ENCODE data around the gene PTGES3L. TPM values are rescaled to one million over a fixed set of nuclear protein-coding genes. Genes with fewer than 3 reads are reported as not detected.
"Not testable (repeated sequence)": the region's sequence is repeated elsewhere in the genome, so short reads cannot be mapped to it uniquely, and the experiment has no call there.

The PTGES3L gene
- total RNA-seq, 2 donors from 2014 or later, result 1.1 to 3.6 TPM

- H3K27ac Mint-ChIP-seq, result peak overlapping the region in 1 of 2 donors; percentile 48
- ATAC-seq (peak in 1 of 2 donors; percentile 37), DNase-seq (ENCODE audit: low spot score in 2 of 2) (no peak)
- H3K9me3 Mint-ChIP-seq, result no peaks in the 10 kb centered on the region
- peaks cover 0 to 4% of the 10 kb centered on the region in 2 donors for H3K36me3 Mint-ChIP-seq
These were observed 38.4 kb upstream of the PTGES3L start for GRCh38 chr17:43018008-43018853.

DNA sequence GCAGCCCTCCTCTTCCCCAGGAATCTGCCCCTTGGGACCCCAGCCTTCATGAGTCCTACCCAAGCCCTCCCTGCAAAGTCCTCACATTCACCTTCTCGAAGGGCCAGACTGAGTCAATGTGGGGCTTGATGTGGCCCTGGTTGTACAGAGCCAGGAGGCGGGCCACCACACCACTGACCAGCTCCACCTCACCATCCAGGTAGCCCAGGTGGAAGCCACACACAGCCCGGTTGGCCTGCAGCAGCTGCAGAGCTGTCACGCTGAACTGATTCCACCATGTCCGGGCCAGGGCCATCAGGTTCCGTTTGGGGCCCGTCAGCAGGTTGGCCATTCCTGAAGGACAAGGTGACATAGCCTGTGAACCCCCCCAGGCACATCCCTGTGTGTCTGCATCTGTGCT is 36.3 kb upstream of the PTGES3L start:
- H3K9me3 Mint-ChIP-seq, result no peaks in the 10 kb centered on the region
- ATAC-seq (no peak), DNase-seq (ENCODE audit: low spot score in 2 of 2) (no peak)

DNA sequence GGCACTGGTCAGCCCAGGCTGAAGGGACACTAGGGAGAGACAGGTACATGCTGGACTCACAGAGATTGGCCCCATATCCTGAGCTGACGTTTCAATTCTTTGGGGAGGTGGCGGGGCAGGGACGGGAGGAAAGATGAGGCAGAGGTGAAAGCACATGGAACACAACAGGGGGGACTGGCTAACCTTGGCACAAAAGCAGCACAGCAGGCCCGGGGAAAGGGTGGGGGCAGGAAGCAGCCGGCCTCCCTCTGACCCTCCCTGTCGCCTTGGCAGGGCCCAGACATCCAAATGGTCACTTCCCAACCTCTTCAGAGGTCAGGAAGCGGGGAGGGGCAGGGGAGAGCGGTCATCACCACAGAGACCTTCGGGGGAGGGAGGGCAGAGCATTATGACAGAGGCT is 35.7 kb upstream of the PTGES3L start:
- DNase-seq (ENCODE audit: low spot score in 2 of 2) (no peak), ATAC-seq (no peak)
- Mint-ChIP-seq H3K36me3 (peaks cover 0 to 8% of the 10 kb centered on the region in 2 donors), H3K27ac (peak overlapping the region; percentile 59 to 69), H3K9me3 (no peaks in the 10 kb centered on the region)

More for the DNA sequence above, 36.3 kb upstream of the PTGES3L start:
- Mint-ChIP-seq H3K36me3 (peaks cover 0 to 6% of the 10 kb centered on the region in 2 donors), H3K27ac (peak overlapping the region in 1 of 2 donors; percentile 69)

DNA sequence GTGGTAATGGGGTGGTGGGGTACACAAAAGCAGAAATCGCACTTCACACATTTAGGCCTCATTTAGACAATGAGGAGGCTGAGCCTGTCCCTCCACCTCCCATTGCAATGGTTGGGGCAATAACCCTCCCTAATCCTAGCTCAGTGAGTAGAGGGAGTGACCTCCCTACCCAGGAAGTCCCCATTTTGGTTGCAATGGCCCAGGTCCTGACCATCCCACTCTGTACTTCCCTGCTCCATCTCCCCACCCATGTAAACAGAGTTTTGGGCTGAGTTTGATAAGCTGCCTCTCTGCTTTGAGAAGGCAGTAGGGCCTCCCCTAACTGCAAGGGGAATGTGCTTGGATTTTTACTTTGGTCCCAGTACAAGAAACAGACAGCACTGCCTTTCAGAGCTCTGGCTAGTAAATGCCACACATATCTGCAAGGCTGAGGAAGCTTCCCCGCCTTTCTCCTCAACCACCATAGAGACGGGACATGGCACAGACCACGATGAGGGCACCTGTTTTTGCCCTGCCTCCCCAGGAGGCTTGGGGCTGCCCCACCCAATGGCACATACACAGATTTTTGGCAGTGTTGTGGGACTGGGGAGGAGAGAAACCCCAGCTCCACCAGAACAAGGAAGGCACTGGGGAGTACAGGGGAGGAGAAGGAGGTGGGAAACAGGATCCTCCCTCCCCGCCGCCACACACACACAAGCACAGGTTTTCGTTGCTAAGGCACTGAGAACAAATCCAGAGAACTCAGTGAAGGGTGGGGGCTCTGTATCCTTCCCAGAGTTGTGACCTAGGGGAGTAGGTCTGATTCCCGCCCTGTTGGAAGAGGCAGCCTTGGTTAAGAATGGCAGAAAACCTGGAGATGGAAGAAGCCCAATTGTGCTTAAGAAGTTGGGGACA is 35.0 kb upstream of the PTGES3L start:
- no peaks in the 10 kb centered on the region for H3K9me3 Mint-ChIP-seq
- peaks cover 0 to 12% of the 10 kb centered on the region in 2 donors for H3K36me3 Mint-ChIP-seq
- DNase-seq (ENCODE audit: low spot score in 2 of 2), result no peak
- peak overlapping the region; percentile 59 to 69 for H3K27ac Mint-ChIP-seq
- ATAC-seq, result no peak

- H3K36me3 Mint-ChIP-seq, result peaks cover 0 to 12% of the 10 kb centered on the region in 2 donors
- H3K27ac Mint-ChIP-seq, result peak overlapping the region in 1 of 2 donors; percentile 29
- DNase-seq (ENCODE audit: low spot score in 2 of 2) (no peak), ATAC-seq (no peak)
- H3K9me3 Mint-ChIP-seq, result no peaks in the 10 kb centered on the region
These were observed 34.3 kb upstream of the PTGES3L start for GRCh38 chr17:43014020-43014648.

- Mint-ChIP-seq H3K9me3 (no peaks in the 10 kb centered on the region), H3K36me3 (peaks cover 0 to 12% of the 10 kb centered on the region in 2 donors), H3K27ac (peak overlapping the region; percentile 51 to 75)
- no peak for DNase-seq (ENCODE audit: low spot score in 2 of 2)
- ATAC-seq, result no peak
These were observed 33.4 kb upstream of the PTGES3L start for GRCh38 chr17:43013296-43013695.

- Mint-ChIP-seq H3K9me3 (no peaks in the 10 kb centered on the region), H3K27ac (peak overlapping the region in 1 of 2 donors; percentile 60), H3K36me3 (peaks cover 0 to 15% of the 10 kb centered on the region in 2 donors)
- DNase-seq (ENCODE audit: low spot score in 2 of 2) (no peak), ATAC-seq (no peak)
These were observed 32.0 kb upstream of the PTGES3L start for GRCh38 chr17:43011728-43012472.

- H3K36me3 Mint-ChIP-seq, result peaks cover 0 to 22% of the 10 kb centered on the region in 2 donors
- ATAC-seq (no peak), DNase-seq (ENCODE audit: low spot score in 2 of 2) (no peak)
- no peaks in the 10 kb centered on the region for H3K9me3 Mint-ChIP-seq
- peak overlapping the region in 1 of 2 donors; percentile 7 for H3K27ac Mint-ChIP-seq
These were observed 30.9 kb upstream of the PTGES3L start for GRCh38 chr17:43010667-43011308.

- ATAC-seq (peak; percentile 92 to 95), DNase-seq (ENCODE audit: low spot score in 2 of 2) (peak; percentile 84 to 86)
- no peaks in the 10 kb centered on the region for H3K9me3 Mint-ChIP-seq
- peaks cover 3 to 15% of the 10 kb centered on the region in 2 donors for H3K36me3 Mint-ChIP-seq
- peak within 1 kb of the TSS; percentile 98 to 100 for H3K27ac Mint-ChIP-seq
These were observed 27.0 kb upstream of the PTGES3L start, which contains the start of gene IFI35 for GRCh38 chr17:43006639-43007551. Gene IFI35, plus strand, starts transcription at chr17:43006784. Its CDS starts 164 bp downstream, at chr17:43006948.

DNA sequence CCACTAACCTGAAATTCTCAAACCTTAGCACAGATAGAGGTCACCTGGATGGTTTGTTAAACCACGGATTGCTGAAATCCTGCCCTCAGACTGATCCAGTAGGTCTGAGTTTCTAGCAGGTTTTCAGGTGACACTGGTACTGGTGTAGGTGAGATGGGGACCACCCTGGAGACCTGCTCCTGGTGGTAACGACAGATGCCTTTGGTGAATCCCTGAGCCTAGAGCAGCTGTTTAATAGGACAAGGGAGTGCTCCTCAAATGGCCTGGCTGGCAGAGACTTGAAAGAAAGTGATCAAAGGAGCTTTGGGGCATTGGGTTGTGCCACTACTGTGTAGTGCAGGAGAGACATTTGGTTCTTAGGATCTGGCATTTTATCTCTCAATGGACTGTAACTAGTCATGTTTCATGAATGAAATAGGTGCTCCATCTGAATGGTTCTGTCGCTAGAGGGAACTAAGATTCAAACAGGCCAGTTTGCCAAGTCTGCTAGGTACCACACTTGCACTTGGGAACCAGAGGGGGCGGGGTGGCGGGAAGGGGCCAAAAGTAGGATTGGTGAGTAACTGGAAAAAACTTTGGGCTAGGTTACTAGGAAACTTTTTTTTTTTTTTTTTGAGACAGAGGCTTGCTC is 23.8 kb upstream of the PTGES3L start:
- Mint-ChIP-seq H3K9me3 (no peaks in the 10 kb centered on the region), H3K36me3 (peaks cover 24 to 38% of the 10 kb centered on the region in 2 donors), H3K27ac (peak overlapping the region; percentile 64 to 79)
- ATAC-seq (no peak), DNase-seq (ENCODE audit: low spot score in 2 of 2) (no peak)

DNA sequence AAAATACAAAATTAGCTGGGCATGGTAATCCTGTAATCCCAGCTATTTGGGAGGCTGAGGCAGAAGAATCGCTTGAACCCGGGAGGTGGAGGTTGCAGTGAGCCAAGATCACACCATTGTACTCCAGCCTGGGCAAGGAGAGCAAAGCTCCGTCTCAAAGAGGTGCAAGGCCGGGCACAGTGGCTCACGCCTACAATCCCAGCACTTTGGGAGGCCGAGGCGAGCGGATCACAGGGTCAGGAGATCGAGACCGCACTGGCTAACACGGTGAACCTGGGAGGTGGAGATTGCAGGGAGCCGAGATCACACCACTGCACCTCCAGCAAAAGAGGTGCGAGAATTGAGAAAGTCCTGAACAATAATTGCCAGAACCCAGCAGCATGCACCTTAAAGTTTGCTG is 21.0 kb upstream of the PTGES3L start:
- DNase-seq (ENCODE audit: low spot score in 2 of 2); ATAC-seq; H3K9me3 Mint-ChIP-seq: not testable (repeated sequence)
- peak overlapping the region; percentile 86 to 100 for H3K27ac Mint-ChIP-seq
- H3K36me3 Mint-ChIP-seq, result peaks cover 30 to 32% of the 10 kb centered on the region in 2 donors

DNA sequence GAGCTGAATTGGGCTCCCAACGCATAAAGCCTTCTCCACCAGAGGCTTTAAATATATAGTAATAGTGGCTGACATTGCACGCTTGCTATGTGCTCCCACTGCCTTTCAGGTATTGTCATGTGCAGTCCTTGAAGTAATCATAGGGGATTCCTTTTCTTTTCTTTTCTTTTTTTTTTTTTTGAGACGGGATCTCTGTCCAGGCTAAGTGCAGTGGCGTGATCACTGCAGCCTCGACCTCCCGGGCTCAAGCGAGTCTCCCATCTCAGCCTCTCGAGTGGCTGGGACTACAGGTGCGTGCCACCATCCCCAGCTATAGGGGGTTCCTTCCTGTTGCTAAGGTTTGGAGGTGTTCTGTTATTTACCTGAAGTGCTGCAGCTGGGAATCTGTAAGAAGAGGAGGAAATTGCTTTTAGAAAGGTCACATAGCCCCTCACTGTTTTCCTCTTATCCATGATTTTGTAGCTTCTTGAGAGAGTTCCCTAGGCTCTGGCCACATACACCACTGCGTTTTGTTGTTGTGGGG is 19.2 kb upstream of the PTGES3L start:
- H3K36me3 Mint-ChIP-seq, result peaks cover 30 to 32% of the 10 kb centered on the region in 2 donors
- ATAC-seq (no peak), DNase-seq (ENCODE audit: low spot score in 2 of 2) (no peak)
- no peaks in the 10 kb centered on the region for H3K9me3 Mint-ChIP-seq
- H3K27ac Mint-ChIP-seq, result peak overlapping the region; percentile 100

DNA sequence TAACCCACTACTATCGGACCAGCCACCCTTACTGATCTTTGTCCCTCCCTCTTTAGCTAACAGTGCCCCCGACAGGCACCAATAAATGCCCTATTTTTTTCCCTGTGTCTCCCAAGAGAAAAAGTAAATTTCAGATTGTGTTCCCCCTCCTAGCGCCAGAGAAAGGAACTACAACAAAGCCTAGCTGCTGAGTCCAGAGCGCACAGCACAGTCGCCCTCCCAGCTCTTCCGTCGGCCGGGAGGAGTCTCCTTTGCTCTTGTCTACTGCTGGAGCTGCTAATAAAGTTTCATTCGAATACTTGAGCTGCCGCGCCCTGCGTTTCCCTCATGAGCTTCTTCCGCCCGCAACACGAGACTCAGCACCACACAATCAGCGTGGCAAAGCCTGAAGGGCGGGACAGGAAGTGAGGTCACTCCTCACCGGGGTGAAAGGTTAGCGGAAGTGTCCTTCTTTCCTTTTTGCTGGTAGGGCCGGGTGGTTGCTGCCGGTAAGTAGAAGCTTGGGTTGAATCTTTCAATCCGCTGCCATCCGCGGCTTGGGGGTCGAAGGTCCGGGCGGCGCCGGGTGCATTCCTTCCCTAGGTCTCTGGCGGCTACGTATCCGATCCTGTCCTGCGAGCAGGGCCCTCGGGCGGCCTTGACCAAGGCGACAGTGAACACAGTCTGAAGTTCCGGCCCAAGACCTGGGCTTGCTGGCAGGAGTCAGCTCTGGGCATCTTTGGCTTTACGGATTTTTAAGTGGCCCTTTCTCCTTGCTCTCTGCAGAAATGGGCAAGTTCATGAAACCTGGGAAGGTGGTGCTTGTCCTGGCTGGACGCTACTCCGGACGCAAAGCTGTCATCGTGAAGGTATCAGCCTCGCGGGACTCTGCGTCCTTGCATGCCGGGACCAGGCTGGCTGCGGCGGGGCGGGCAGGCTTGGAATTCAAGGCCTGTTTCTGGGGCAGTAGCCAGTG is 18.4 kb upstream of the PTGES3L start, which contains the start of gene RPL27:
Gene RPL27, plus strand, starts transcription at position 436 of the 955 bp plus-strand sequence. Its CDS starts 332 bp downstream, at position 768.
- Mint-ChIP-seq H3K36me3 (peaks cover 30 to 32% of the 10 kb centered on the region in 2 donors), H3K27ac (peak within 1 kb of the TSS; percentile 100), H3K9me3 (no peaks in the 10 kb centered on the region)
- DNase-seq (ENCODE audit: low spot score in 2 of 2) (peak; percentile 93 to 96), ATAC-seq (peak; percentile 97 to 99)
